Activated CD8-positive, alpha-beta T cell treated with anti-CD3 and anti-CD28 coated beads for 36 hours (primary cell): ENCODE measurements around the gene SDC1. TPM values are rescaled to one million over a fixed set of nuclear protein-coding genes. Genes with fewer than 3 reads are reported as not detected.

Experiments
- ATAC-seq: fragments of 200-7000 bp; cut with Tn5 transposase; one replicate; pipeline ENCODE4 v1.10.0; 2021; ENCODE audit warnings: mild to moderate bottlenecking, moderate library complexity
- CTCF ChIA-PET: fragments of 350-600 bp; sonication (Branson Sonifier 250); formaldehyde crosslinking; loops from one replicate; lab custom pipeline; 2021; ENCODE audit warnings: antibody characterized with exemption; lab: Charles Lee
- POLR2A ChIA-PET: fragments of 350-600 bp; sonication (Branson Sonifier 250); formaldehyde crosslinking; loops from one replicate; lab custom pipeline; 2021; ENCODE audit warnings: antibody characterized with exemption; lab: Charles Lee
- DNase-seq: peaks from one replicate; pipeline ENCODE4 v3.0.0-alpha.2; 2020
- H3K27ac Mint-ChIP-seq: one replicate; pipeline ENCODE4 v1.8.0; 2021; ENCODE audit warnings: mild to moderate bottlenecking, mixed read lengths
- H3K27me3 Mint-ChIP-seq: one replicate; pipeline ENCODE4 v1.8.0; 2021; ENCODE audit warnings: mixed read lengths
- H3K36me3 Mint-ChIP-seq: one replicate; pipeline ENCODE4 v1.8.0; 2021; ENCODE audit warnings: low read depth, mixed read lengths
- H3K4me1 Mint-ChIP-seq: one replicate; pipeline ENCODE4 v1.8.0; 2021; ENCODE audit warnings: low read depth, mixed read lengths
- H3K4me3 Mint-ChIP-seq: one replicate; pipeline ENCODE4 v1.8.0; 2021; ENCODE audit warnings: mild to moderate bottlenecking, moderate library complexity, mixed read lengths
- H3K9me3 Mint-ChIP-seq: one replicate; pipeline ENCODE4 v1.8.0; 2021; ENCODE audit warnings: mixed read lengths
- CTCF ChIP-seq: fragments of 200-600 bp; IDR thresholded peaks from one replicate; pipeline ENCODE4 v1.8.0; 2022; ENCODE audit warnings: antibody characterized with exemption, mild to moderate bottlenecking
- intact Hi-C: fragments of 100-400 bp; cut with micrococcal nuclease; formaldehyde crosslinking; loops from one replicate; pipeline ENCODE4 v1.10.0; 2022
- total RNA-seq, 2 experiments: library from RNA; stranded (reverse); gene quantifications; one replicate each; pipeline ENCODE4 v1.2.3, GENCODE V29; 2021

The SDC1 gene
- total RNA-seq, 2 experiments from 2014 or later = 0.11 to 0.14 TPM

GRCh38 chr2:20164061-20164733, 60.7 kb downstream of the SDC1 start:
- H3K36me3 Mint-ChIP-seq = no peaks in the 10 kb centered on the region
- peaks cover 4% of the 10 kb centered on the region for H3K27me3 Mint-ChIP-seq
- no peak for TF ChIP-seq CTCF
- no peaks in the 10 kb centered on the region for H3K4me1 Mint-ChIP-seq
- intact Hi-C loops = no loop called here
- H3K27ac Mint-ChIP-seq = no peak overlapping the region
- ChIA-PET CTCF (no interaction called here), POLR2A (no interaction called here)
- DNase-seq = no peak
- H3K4me3 Mint-ChIP-seq = no peak overlapping the region
- no peak for ATAC-seq
- no peaks in the 10 kb centered on the region for H3K9me3 Mint-ChIP-seq

GRCh38 chr2:20159411-20160070, 65.4 kb downstream of the SDC1 start:
- H3K36me3 Mint-ChIP-seq = no peaks in the 10 kb centered on the region
- intact Hi-C loops = no loop called here
- peaks cover 6% of the 10 kb centered on the region for H3K27me3 Mint-ChIP-seq
- ATAC-seq = no peak
- no peak for DNase-seq
- POLR2A ChIA-PET = no interaction called here
- no peaks in the 10 kb centered on the region for H3K9me3 Mint-ChIP-seq
- no peaks in the 10 kb centered on the region for H3K4me1 Mint-ChIP-seq
- no peak overlapping the region for H3K4me3 Mint-ChIP-seq
- no peak for TF ChIP-seq CTCF
- H3K27ac Mint-ChIP-seq = no peak overlapping the region
- CTCF ChIA-PET = no interaction called here

GRCh38 chr2:20157193-20157891, 67.6 kb downstream of the SDC1 start:
- Mint-ChIP-seq H3K27ac (no peak overlapping the region), H3K36me3 (no peaks in the 10 kb centered on the region), H3K9me3 (no peaks in the 10 kb centered on the region), H3K27me3 (peaks cover 10% of the 10 kb centered on the region), H3K4me1 (no peaks in the 10 kb centered on the region), H3K4me3 (no peak overlapping the region)
- DNase-seq (no peak), ATAC-seq (no peak)
- ChIA-PET CTCF (no interaction called here), POLR2A (no interaction called here)
- no peak for TF ChIP-seq CTCF
- intact Hi-C loops = no loop called here

- no peaks in the 10 kb centered on the region for H3K9me3 Mint-ChIP-seq
- no peak for TF ChIP-seq CTCF
Measured at GRCh38 chr2:20156836-20157192, 68.1 kb downstream of the SDC1 start.

More at GRCh38 chr2:20156836-20157192, 68.1 kb downstream of the SDC1 start:
- no peak for DNase-seq
- intact Hi-C loops = no loop called here
- ATAC-seq = no peak
- Mint-ChIP-seq H3K4me3 (no peak overlapping the region), H3K4me1 (no peaks in the 10 kb centered on the region), H3K27me3 (peaks cover 10% of the 10 kb centered on the region), H3K27ac (no peak overlapping the region), H3K36me3 (no peaks in the 10 kb centered on the region)
- ChIA-PET POLR2A (no interaction called here), CTCF (no interaction called here)
